GM18508 (cell line): ENCODE results near the gene SH3D21.

ENCODE experiments used
- ATAC-seq: cut with Tn5 transposase; IDR thresholded peaks from one replicate; pipeline ENCODE4 v1.9.1; 2021; ENCODE audit warnings: moderate number of reproducible peaks; ENCODE audit not compliant: insufficient read depth, unreplicated experiment

The SH3D21 gene

GRCh38 chr1:36328088-36328480 lies 21.9 kb downstream of the SH3D21 start:
- ATAC-seq: no peak

- no peak for ATAC-seq
These were observed 22.5 kb downstream of the SH3D21 start for GRCh38 chr1:36328713-36329112.

GRCh38 chr1:36329817-36330216 lies 23.6 kb downstream of the SH3D21 start:
- ATAC-seq: no peak

- no peak for ATAC-seq
These were observed 24.8 kb downstream of the SH3D21 start for GRCh38 chr1:36330940-36331339.

GRCh38 chr1:36337830-36338229 lies 31.7 kb downstream of the SH3D21 start:
- ATAC-seq: no peak

GRCh38 chr1:36339215-36339614 lies 33.0 kb downstream of the SH3D21 start:
- ATAC-seq: no peak

- no peak for ATAC-seq
These were observed 33.4 kb downstream of the SH3D21 start for GRCh38 chr1:36339615-36340014.

GRCh38 chr1:36341626-36342320 lies 35.6 kb downstream of the SH3D21 start:
- ATAC-seq: no peak

- ATAC-seq: no peak
These were observed 36.4 kb downstream of the SH3D21 start for GRCh38 chr1:36342426-36343185.

GRCh38 chr1:36343651-36344394 lies 37.7 kb downstream of the SH3D21 start:
- no peak for ATAC-seq

- no peak for ATAC-seq
These were observed 38.2 kb downstream of the SH3D21 start for GRCh38 chr1:36344395-36344680.

- no peak for ATAC-seq
These were observed 39.2 kb downstream of the SH3D21 start for GRCh38 chr1:36345353-36345752.

GRCh38 chr1:36346741-36347370 lies 40.7 kb downstream of the SH3D21 start:
- no peak for ATAC-seq

GRCh38 chr1:36349241-36349671 lies 43.1 kb downstream of the SH3D21 start:
- ATAC-seq: no peak

- no peak for ATAC-seq
These were observed 43.7 kb downstream of the SH3D21 start for GRCh38 chr1:36349839-36350238.

GRCh38 chr1:36350659-36351226 lies 44.6 kb downstream of the SH3D21 start:
- ATAC-seq: no peak

GRCh38 chr1:36351227-36351977 lies 45.2 kb downstream of the SH3D21 start:
- no peak for ATAC-seq

- no peak for ATAC-seq
These were observed 46.1 kb downstream of the SH3D21 start for GRCh38 chr1:36352125-36352909.
